CD4-positive, alpha-beta T cell (primary cell): ENCODE results near the gene MED22. TPM values are rescaled to one million over a fixed set of nuclear protein-coding genes. Genes with fewer than 3 reads are reported as not detected.

Experiments
- ATAC-seq: fragments of 200-7000 bp; cut with Tn5 transposase; one replicate; pipeline ENCODE4 v1.10.0; 2022; ENCODE audit warnings: mild to moderate bottlenecking; ENCODE audit not compliant: poor library complexity
- CTCF ChIA-PET: fragments of 350-600 bp; sonication (Branson Sonifier 250); formaldehyde crosslinking; loops from one replicate; lab custom pipeline; 2021; ENCODE audit warnings: antibody characterized with exemption, inconsistent platforms; lab: Charles Lee
- POLR2A ChIA-PET: fragments of 350-600 bp; sonication (Branson Sonifier 250); formaldehyde crosslinking; loops from one replicate; lab custom pipeline; 2021; ENCODE audit warnings: antibody characterized with exemption, inconsistent platforms; lab: Charles Lee
- DNase-seq, 14 experiments: peaks; one replicate each; pipeline ENCODE4 v3.0.0-alpha.2; 2013 to 2020; ENCODE audit warnings: mixed read lengths in 2 of 14
- H3K27ac ChIP-seq, 2 donors: one replicate each; pipeline versions ENCODE4 v1.5.1 to v1.7.0; 2013; ENCODE audit warnings: low read length in 2 of 2, low read depth in 1 of 2, mild to moderate bottlenecking in 1 of 2
- H3K27me3 ChIP-seq, 2 experiments: 1 replicate in 1 of 2; 2 replicates in 1 of 2; pipeline versions ENCODE4 v1.6.1 to v1.7.0; 2013; ENCODE audit warnings: low read length in 2 of 2, control low read depth in 1 of 2, mild to moderate bottlenecking in 1 of 2, moderate library complexity in 1 of 2; ENCODE audit not compliant: insufficient read depth in 2 of 2, control insufficient read depth in 1 of 2
- H3K36me3 ChIP-seq: one replicate; pipeline ENCODE4 v1.6.1; 2013; ENCODE audit warnings: low read length, control low read depth; ENCODE audit not compliant: insufficient read depth
- H3K4me1 ChIP-seq: one replicate; pipeline ENCODE4 v1.6.1; 2013; ENCODE audit warnings: low read length, control low read depth; ENCODE audit not compliant: insufficient read depth
- H3K4me3 ChIP-seq: one replicate; pipeline ENCODE4 v1.5.1; 2013; ENCODE audit warnings: mild to moderate bottlenecking, low read length, moderate library complexity
- H3K9me3 ChIP-seq, 2 experiments: 1 replicate in 1 of 2; 2 replicates in 1 of 2; pipeline versions ENCODE4 v1.6.1 to v1.7.0; 2013; ENCODE audit warnings: low read length in 2 of 2, mild to moderate bottlenecking in 2 of 2, control low read depth in 1 of 2, moderate library complexity in 1 of 2; ENCODE audit not compliant: control insufficient read depth in 1 of 2, insufficient read depth in 1 of 2
- H3K27ac Mint-ChIP-seq: one replicate; pipeline ENCODE4 v1.8.0; 2020; ENCODE audit warnings: mixed read lengths
- H3K27me3 Mint-ChIP-seq: one replicate; pipeline ENCODE4 v1.8.0; 2021; ENCODE audit warnings: mixed read lengths
- H3K36me3 Mint-ChIP-seq: one replicate; pipeline ENCODE4 v1.8.0; 2021; ENCODE audit warnings: low read depth, mixed read lengths
- H3K4me1 Mint-ChIP-seq: one replicate; pipeline ENCODE4 v1.8.0; 2021; ENCODE audit warnings: low read depth, mixed read lengths
- H3K4me3 Mint-ChIP-seq: one replicate; pipeline ENCODE4 v1.8.0; 2020; ENCODE audit warnings: mild to moderate bottlenecking, mixed read lengths
- H3K9me3 Mint-ChIP-seq: one replicate; pipeline ENCODE4 v1.8.0; 2020; ENCODE audit warnings: mixed read lengths
- intact Hi-C, 2 experiments: fragments of 100-400 bp; cut with DNase I in 1 of 2; cut with micrococcal nuclease in 1 of 2; formaldehyde crosslinking; loops; one replicate each; pipeline versions ENCODE4 v1.15.1 to v1.9.0; 2023 to 2025; cut with DNase I, micrococcal nuclease
- total RNA-seq, 174 experiments: library from RNA in 2 of 174; stranded (reverse) in 2 of 174; gene quantifications; one replicate each; pipeline ENCODE4 v1.2.3 and lab custom pipeline; 2021 to 2026
- TF ChIP-seq, protein P1 (sequence below): fragments of 200-600 bp; IDR thresholded peaks from one replicate; pipeline ENCODE4 v1.8.0; 2022; ENCODE audit warnings: antibody characterized with exemption, mild to moderate bottlenecking

MED22 gene
- total RNA-seq, 2 experiments from 2014 or later = 15.7 to 18.0 TPM

DNA sequence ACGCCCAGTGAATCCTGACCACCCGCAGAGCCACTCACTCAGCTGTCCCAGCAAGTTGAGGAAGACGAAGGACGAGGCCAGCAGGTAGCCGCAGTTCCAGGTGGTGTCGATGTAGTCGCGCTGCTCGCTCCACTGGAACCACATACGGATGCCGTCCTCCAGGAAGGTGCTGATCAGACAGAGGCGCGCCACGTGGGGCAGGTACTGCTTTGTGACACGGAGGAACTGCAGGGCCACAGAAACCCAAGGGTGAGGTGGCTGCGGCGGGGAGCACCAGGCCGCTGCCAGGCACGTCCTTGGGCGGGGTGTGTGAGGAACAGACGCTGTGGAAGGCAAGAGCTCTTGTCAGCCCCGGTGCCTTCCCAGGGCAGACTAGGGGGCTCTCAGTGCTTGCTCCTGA is 19.3 kb upstream of the MED22 start:
- Histone ChIP-seq H3K27ac (no peak overlapping the region), H3K4me1 (peaks cover 60% of the 10 kb centered on the region), H3K4me3 (no peak overlapping the region), H3K36me3 (peaks cover 69% of the 10 kb centered on the region), H3K27me3 (no peaks in the 10 kb centered on the region), H3K9me3 (no peaks in the 10 kb centered on the region)
- POLR2A ChIA-PET = no interaction called here
- intact Hi-C loops = no loop called here
- H3K36me3 Mint-ChIP-seq = peaks cover 81% of the 10 kb centered on the region
- DNase-seq (no peak), ATAC-seq (no peak)
- no peaks in the 10 kb centered on the region for H3K9me3 Mint-ChIP-seq
- H3K4me1 Mint-ChIP-seq = peaks cover 50% of the 10 kb centered on the region
- TF ChIP-seq, protein P1, sequence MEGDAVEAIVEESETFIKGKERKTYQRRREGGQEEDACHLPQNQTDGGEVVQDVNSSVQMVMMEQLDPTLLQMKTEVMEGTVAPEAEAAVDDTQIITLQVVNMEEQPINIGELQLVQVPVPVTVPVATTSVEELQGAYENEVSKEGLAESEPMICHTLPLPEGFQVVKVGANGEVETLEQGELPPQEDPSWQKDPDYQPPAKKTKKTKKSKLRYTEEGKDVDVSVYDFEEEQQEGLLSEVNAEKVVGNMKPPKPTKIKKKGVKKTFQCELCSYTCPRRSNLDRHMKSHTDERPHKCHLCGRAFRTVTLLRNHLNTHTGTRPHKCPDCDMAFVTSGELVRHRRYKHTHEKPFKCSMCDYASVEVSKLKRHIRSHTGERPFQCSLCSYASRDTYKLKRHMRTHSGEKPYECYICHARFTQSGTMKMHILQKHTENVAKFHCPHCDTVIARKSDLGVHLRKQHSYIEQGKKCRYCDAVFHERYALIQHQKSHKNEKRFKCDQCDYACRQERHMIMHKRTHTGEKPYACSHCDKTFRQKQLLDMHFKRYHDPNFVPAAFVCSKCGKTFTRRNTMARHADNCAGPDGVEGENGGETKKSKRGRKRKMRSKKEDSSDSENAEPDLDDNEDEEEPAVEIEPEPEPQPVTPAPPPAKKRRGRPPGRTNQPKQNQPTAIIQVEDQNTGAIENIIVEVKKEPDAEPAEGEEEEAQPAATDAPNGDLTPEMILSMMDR = no peak
- CTCF ChIA-PET = interaction anchor here (1.2 kb wide), 1 partner anchor 16 kb away, joined by 3 read pairs; no protein-coding TSS in a partner anchor
- H3K27me3 Mint-ChIP-seq = no peaks in the 10 kb centered on the region
- H3K4me3 Mint-ChIP-seq = no peak overlapping the region
- H3K27ac Mint-ChIP-seq = no peak overlapping the region

DNA sequence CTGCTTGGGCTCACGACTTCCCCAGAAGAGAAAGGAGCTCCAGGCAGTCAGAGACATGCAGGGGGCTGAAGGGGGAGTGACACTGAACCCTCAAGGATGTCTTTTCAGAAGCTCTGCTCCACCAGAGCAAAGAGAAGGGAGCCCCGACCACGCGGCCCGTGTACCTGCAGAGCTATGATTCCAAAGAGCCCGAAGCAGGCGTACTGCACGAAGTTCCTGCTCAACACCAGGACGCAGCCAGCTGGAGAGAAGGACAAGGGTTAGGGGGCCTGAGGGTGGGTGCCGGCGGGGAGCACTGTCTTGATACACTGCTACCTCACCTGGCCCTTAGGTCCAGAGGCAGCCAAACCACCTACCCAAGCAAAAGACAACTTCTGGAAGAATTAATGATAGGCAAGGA is 18.5 kb upstream of the MED22 start:
- Histone ChIP-seq H3K4me3 (no peak overlapping the region), H3K27ac (no peak overlapping the region), H3K36me3 (peaks cover 77% of the 10 kb centered on the region), H3K9me3 (no peaks in the 10 kb centered on the region), H3K27me3 (no peaks in the 10 kb centered on the region), H3K4me1 (peaks cover 52% of the 10 kb centered on the region)
- DNase-seq (peak in 1 of 14 experiments; percentile 4), ATAC-seq (no peak)
- ChIA-PET POLR2A (no interaction called here), CTCF (interaction anchor here (1.2 kb wide), 1 partner anchor 16 kb away, joined by 3 read pairs; no protein-coding TSS in a partner anchor)
- Mint-ChIP-seq H3K4me3 (no peak overlapping the region), H3K27ac (no peak overlapping the region), H3K4me1 (peaks cover 44% of the 10 kb centered on the region), H3K27me3 (no peaks in the 10 kb centered on the region), H3K9me3 (no peaks in the 10 kb centered on the region), H3K36me3 (peaks cover 87% of the 10 kb centered on the region)
- intact Hi-C loops = no loop called here
- TF ChIP-seq, protein P1 = no peak

DNA sequence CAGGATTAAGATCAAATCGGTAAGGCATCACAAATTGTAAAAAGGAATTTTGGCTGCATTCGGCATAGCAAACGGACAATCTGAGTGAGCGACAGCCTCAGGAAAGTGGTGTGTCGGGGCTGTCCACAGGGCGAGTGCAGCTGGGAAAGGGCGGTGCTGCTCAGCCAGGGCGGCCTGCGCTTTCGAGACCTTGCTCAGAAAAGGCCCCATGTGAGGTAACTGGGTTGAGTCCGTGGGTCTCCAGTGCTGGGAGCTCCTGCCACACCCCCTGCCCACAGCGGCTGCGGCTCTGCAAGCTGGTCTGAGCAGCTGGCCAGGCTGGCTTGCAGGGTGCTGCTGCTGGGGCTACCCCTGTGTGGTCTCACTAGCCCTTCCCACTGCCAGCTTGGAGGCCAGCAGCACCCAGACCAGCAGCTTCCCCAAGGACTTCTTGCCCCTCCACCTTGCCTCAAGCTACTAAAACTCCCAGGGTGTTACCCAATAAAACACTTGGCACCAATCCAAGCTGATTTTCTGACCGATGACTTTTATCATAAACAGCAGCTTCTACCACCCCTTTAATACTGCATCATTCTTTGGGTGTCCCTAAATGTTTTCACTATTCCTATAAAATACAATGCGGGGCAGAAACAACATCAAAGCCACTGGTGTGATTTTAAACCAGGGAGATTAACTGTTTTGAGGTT is 14.6 kb upstream of the MED22 start:
- Mint-ChIP-seq H3K36me3 (peaks cover 85% of the 10 kb centered on the region), H3K27ac (peak overlapping the region; percentile 42)

More for the DNA sequence above, 14.6 kb upstream of the MED22 start:
- intact Hi-C loops = no loop called here
- H3K36me3 ChIP-seq = peaks cover 86% of the 10 kb centered on the region
- peaks cover 33% of the 10 kb centered on the region for H3K4me1 ChIP-seq
- no peaks in the 10 kb centered on the region for H3K9me3 ChIP-seq
- ATAC-seq = no peak
- Mint-ChIP-seq H3K4me3 (no peak overlapping the region), H3K27me3 (no peaks in the 10 kb centered on the region), H3K9me3 (no peaks in the 10 kb centered on the region), H3K4me1 (peaks cover 26% of the 10 kb centered on the region)
- TF ChIP-seq, protein P1 = no peak
- ChIA-PET CTCF (no interaction called here), POLR2A (interaction anchor here (0.8 to 1.8 kb wide), 2 partner anchors 9 to 12 kb away, joined by 4 to 9 read pairs; no protein-coding TSS in a partner anchor)
- H3K27me3 ChIP-seq = no peaks in the 10 kb centered on the region
- H3K4me3 ChIP-seq = no peak overlapping the region
- H3K27ac ChIP-seq = no peak overlapping the region
- DNase-seq = peak in 1 of 14 experiments; percentile 13
